GM21786 (cell line): ENCODE measurements around the gene INPP5K.
"Not testable (repeated sequence)": the region's sequence is repeated elsewhere in the genome, so short reads cannot be mapped to it uniquely, and the experiment has no call there.

Source experiments
- ATAC-seq: cut with Tn5 transposase; IDR thresholded peaks from one replicate; pipeline ENCODE4 v1.9.1; 2021; ENCODE audit not compliant: unreplicated experiment

Gene INPP5K

GRCh38 chr17:1516388-1517161 is at the start of gene INPP5K:
TSS of gene INPP5K (minus strand) at chr17:1516612. CDS start at chr17:1516499, 113 bp downstream.
- ATAC-seq = peak; percentile 80

- ATAC-seq = no peak
Measured at GRCh38 chr17:1565877-1566276, 49.5 kb upstream of the INPP5K start.

- no peak for ATAC-seq
Measured at GRCh38 chr17:1563786-1564613, 47.6 kb upstream of the INPP5K start.

- not testable (repeated sequence) for ATAC-seq
Measured at GRCh38 chr17:1563471-1563785, 47.0 kb upstream of the INPP5K start.

GRCh38 chr17:1562176-1562643 is 45.8 kb upstream of the INPP5K start:
- ATAC-seq = peak; percentile 30

GRCh38 chr17:1561420-1562175 is 45.2 kb upstream of the INPP5K start:
- peak; percentile 11 for ATAC-seq

- no peak for ATAC-seq
Measured at GRCh38 chr17:1560858-1561355, 44.5 kb upstream of the INPP5K start.

GRCh38 chr17:1560101-1560857 is 43.9 kb upstream of the INPP5K start:
- ATAC-seq = no peak

- no peak for ATAC-seq
Measured at GRCh38 chr17:1559047-1560043, 42.9 kb upstream of the INPP5K start.

GRCh38 chr17:1558401-1558800 is 42.0 kb upstream of the INPP5K start:
- ATAC-seq = no peak

- ATAC-seq = no peak
Measured at GRCh38 chr17:1557355-1558095, 41.1 kb upstream of the INPP5K start.

GRCh38 chr17:1555651-1556471 is 39.4 kb upstream of the INPP5K start:
- ATAC-seq = no peak

GRCh38 chr17:1554751-1555540 is 38.5 kb upstream of the INPP5K start:
- no peak for ATAC-seq

- ATAC-seq = no peak
Measured at GRCh38 chr17:1553354-1554266, 37.2 kb upstream of the INPP5K start.

- ATAC-seq = no peak
Measured at GRCh38 chr17:1552932-1553331, 36.5 kb upstream of the INPP5K start.

- ATAC-seq = no peak
Measured at GRCh38 chr17:1551741-1552140, 35.3 kb upstream of the INPP5K start.
